DND-41 (cell line): Measurements from ENCODE around the gene MTARC2.
"Not testable (repeated sequence)": the region's sequence is repeated elsewhere in the genome, so short reads cannot be mapped to it uniquely, and the experiment has no call there.

Experiments used
- EZH2 ChIP-seq: IDR thresholded peaks from 3 replicates; pipeline ENCODE4 v1.6.1; 2012; ENCODE audit warnings: borderline replicate concordance, low read depth, mild to moderate bottlenecking, moderate library complexity, low read length, inconsistent platforms; ENCODE audit not compliant: severe bottlenecking
- TF ChIP-seq, protein P1 (sequence below): IDR thresholded peaks from 2 replicates; pipeline ENCODE4 v1.5.1; 2012; ENCODE audit warnings: borderline replicate concordance, low read length, moderate library complexity, mild to moderate bottlenecking; ENCODE audit not compliant: poor library complexity, severe bottlenecking; ENCODE audit errors: extremely low read depth

DNA sequence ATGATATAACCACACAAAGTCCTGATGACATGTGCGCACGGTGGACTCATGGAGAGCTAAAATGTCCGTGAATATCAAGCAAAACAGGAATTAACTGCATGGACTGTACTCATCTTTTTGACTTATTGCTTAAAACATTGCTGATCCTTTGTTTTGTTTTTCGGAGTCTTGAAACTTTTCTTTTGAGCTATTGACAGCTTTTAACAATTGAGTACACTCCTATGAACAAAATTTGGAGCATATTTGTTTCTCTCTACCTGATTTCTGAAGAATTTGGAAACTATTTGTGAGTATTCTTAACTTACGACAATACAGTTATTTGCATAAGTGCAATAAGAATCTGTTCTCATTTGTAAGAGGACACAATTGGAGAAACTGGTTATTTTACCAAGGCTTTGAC is 32.1 kb upstream of the MTARC2 start:
- TF ChIP-seq, protein P1, sequence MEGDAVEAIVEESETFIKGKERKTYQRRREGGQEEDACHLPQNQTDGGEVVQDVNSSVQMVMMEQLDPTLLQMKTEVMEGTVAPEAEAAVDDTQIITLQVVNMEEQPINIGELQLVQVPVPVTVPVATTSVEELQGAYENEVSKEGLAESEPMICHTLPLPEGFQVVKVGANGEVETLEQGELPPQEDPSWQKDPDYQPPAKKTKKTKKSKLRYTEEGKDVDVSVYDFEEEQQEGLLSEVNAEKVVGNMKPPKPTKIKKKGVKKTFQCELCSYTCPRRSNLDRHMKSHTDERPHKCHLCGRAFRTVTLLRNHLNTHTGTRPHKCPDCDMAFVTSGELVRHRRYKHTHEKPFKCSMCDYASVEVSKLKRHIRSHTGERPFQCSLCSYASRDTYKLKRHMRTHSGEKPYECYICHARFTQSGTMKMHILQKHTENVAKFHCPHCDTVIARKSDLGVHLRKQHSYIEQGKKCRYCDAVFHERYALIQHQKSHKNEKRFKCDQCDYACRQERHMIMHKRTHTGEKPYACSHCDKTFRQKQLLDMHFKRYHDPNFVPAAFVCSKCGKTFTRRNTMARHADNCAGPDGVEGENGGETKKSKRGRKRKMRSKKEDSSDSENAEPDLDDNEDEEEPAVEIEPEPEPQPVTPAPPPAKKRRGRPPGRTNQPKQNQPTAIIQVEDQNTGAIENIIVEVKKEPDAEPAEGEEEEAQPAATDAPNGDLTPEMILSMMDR = not testable (repeated sequence)
- TF ChIP-seq EZH2 = not testable (repeated sequence)
